Endothelial cell (in vitro differentiated cells): Measurements from ENCODE around the gene ATP6V0B. TPM values are rescaled to one million over a fixed set of nuclear protein-coding genes. Genes with fewer than 3 reads are reported as not detected.

Source experiments
- DNase-seq: peaks from one replicate; pipeline ENCODE4 v3.0.0; 2021; ENCODE audit warnings: low spot score
- H3K27ac Mint-ChIP-seq: one replicate; pipeline ENCODE4 v1.8.0; 2021; ENCODE audit warnings: mixed read lengths, inconsistent platforms; ENCODE audit not compliant: unreplicated experiment
- H3K27me3 Mint-ChIP-seq: one replicate; pipeline ENCODE4 v1.8.0; 2021; ENCODE audit warnings: mild to moderate bottlenecking, moderate library complexity, mixed read lengths, inconsistent platforms; ENCODE audit not compliant: unreplicated experiment
- H3K36me3 Mint-ChIP-seq: one replicate; pipeline ENCODE4 v1.8.0; 2021; ENCODE audit warnings: mild to moderate bottlenecking, low read depth, mixed read lengths, inconsistent platforms; ENCODE audit not compliant: unreplicated experiment
- H3K4me1 Mint-ChIP-seq: one replicate; pipeline ENCODE4 v1.8.0; 2021; ENCODE audit warnings: mild to moderate bottlenecking, mixed read lengths, inconsistent platforms; ENCODE audit not compliant: unreplicated experiment
- H3K4me3 Mint-ChIP-seq: one replicate; pipeline ENCODE4 v1.8.0; 2021; ENCODE audit warnings: mild to moderate bottlenecking, mixed read lengths, inconsistent platforms; ENCODE audit not compliant: unreplicated experiment
- H3K9me3 Mint-ChIP-seq: one replicate; pipeline ENCODE4 v1.8.0; 2021; ENCODE audit warnings: mixed read lengths, inconsistent platforms; ENCODE audit not compliant: unreplicated experiment
- total RNA-seq: library from RNA; stranded (reverse); fragmentation: NEBNext Ultra II Directional; extraction: Animal tissue kit (Norgen Biotek cat#: 25700); gene quantifications from one replicate; pipeline ENCODE4 v1.2.1, GENCODE V29; 2021; ENCODE audit not compliant: unreplicated experiment
- TF ChIP-seq, protein P1 (sequence below): fragments of 200-600 bp; sonication (generic); IDR thresholded peaks from one replicate; pipeline ENCODE4 v1.5.0; 2021; ENCODE audit warnings: antibody characterized with exemption; ENCODE audit not compliant: unreplicated experiment

ATP6V0B gene
- total RNA-seq, 1 donor from 2014 or later: 94.5 TPM

DNA sequence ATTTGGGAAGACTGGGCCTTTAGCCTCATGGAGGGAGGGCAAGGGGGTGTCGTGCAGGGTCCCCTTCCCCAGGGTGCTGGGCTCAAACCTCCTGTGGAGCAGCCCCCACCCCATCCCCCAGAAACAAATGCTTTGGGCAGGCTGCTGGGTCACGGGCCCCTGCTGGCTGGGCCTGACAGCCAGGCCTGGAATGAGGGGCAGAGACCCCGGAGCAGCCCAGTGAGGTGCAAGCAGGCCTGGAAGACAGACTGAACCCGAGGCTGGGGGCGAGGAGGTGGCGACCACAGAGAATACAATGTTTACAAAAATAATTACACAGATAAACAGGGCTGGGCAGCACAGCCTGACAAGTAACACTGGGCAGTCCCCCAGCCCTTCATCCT lies 22.0 kb downstream of the ATP6V0B start:
- TF ChIP-seq, protein P1, sequence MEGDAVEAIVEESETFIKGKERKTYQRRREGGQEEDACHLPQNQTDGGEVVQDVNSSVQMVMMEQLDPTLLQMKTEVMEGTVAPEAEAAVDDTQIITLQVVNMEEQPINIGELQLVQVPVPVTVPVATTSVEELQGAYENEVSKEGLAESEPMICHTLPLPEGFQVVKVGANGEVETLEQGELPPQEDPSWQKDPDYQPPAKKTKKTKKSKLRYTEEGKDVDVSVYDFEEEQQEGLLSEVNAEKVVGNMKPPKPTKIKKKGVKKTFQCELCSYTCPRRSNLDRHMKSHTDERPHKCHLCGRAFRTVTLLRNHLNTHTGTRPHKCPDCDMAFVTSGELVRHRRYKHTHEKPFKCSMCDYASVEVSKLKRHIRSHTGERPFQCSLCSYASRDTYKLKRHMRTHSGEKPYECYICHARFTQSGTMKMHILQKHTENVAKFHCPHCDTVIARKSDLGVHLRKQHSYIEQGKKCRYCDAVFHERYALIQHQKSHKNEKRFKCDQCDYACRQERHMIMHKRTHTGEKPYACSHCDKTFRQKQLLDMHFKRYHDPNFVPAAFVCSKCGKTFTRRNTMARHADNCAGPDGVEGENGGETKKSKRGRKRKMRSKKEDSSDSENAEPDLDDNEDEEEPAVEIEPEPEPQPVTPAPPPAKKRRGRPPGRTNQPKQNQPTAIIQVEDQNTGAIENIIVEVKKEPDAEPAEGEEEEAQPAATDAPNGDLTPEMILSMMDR: no peak
- Mint-ChIP-seq H3K9me3 (no peaks in the 10 kb centered on the region), H3K4me3 (no peak overlapping the region), H3K27ac (no peak overlapping the region), H3K36me3 (no peaks in the 10 kb centered on the region), H3K4me1 (peaks cover 13% of the 10 kb centered on the region), H3K27me3 (peaks cover 3% of the 10 kb centered on the region)
- no peak for DNase-seq

DNA sequence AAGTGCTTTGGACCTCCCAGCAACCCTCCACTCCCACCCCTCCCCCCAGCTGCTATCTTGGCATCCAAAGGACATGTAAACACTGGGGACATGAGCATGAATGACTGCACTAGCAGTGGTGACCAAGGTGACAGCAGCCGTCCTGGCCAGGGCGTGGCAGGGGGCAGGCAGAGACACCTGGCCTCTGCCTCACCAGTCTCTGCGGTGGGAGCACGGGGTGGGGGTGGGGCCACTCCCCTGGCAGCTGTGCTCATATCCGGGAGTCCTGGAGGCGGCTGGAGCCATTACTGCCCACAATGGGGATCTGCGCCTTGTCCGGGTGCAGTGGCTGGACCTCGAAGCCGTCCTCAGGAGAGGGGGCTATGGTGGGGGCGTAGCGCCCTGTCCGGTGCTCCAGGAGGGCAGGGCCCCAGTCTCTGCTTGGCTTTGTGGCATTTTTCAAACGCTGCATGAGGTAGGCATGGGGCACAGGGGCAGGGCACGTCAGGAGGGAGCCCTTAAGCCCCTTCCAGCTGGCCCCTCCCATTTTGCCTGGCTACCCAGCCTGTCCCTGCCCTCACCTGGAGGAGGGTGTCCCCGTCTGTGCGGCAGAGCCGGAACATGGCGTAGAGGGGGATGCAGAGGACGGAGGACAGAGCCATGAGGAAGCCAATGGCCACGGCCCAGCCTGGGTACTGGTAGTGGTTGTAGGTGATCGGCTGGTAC lies 22.7 kb downstream of the ATP6V0B start:
- Mint-ChIP-seq H3K27me3 (peaks cover 3% of the 10 kb centered on the region), H3K9me3 (no peaks in the 10 kb centered on the region), H3K27ac (no peak overlapping the region), H3K36me3 (no peaks in the 10 kb centered on the region), H3K4me1 (peaks cover 8% of the 10 kb centered on the region), H3K4me3 (no peak overlapping the region)
- TF ChIP-seq, protein P1: no peak
- DNase-seq: no peak

DNA sequence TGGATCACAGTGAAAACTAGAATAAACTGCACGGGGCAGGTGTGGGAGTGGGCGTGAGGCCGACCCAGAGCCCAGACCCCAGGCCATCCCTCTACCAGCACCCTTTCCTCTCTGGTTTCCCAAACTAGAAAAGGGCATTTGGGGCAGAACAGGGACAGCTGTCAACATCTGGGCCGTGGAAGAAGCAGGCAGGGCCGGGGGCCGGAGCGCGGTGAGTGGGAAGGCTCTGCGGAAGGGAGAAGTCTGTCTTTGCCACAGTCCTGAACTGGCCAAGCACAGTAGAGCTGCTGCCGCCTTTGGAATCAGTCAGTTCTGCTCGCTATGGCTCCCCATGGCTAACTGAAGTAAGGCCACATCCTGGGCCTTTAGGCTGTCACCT lies 23.2 kb downstream of the ATP6V0B start:
- DNase-seq: no peak
- H3K4me1 Mint-ChIP-seq: peaks cover 3% of the 10 kb centered on the region
- no peak overlapping the region for H3K27ac Mint-ChIP-seq
- H3K27me3 Mint-ChIP-seq: peaks cover 3% of the 10 kb centered on the region
- H3K36me3 Mint-ChIP-seq: no peaks in the 10 kb centered on the region
- no peak overlapping the region for H3K4me3 Mint-ChIP-seq
- TF ChIP-seq, protein P1: no peak
- H3K9me3 Mint-ChIP-seq: no peaks in the 10 kb centered on the region

DNA sequence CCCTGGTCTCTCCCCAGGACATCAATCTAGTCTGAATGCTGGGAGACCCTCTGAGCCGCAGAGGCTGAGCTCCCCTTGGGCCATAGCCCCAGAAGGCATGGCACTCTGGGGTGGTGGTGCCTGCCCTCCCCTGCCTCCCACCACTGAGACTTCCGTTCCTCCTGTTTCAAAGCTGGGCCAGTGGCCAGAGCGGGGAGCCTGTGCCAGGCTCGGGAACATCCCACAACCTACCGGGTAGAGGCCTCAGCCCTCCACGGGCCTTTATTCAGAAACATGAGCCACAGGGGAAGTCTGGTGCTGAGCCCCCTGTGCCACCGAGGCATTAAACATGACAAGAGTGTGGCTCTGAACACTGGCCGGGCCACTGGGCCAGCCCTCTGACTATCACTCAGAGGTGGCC lies 24.7 kb downstream of the ATP6V0B start:
- peaks cover 3% of the 10 kb centered on the region for H3K27me3 Mint-ChIP-seq
- no peaks in the 10 kb centered on the region for H3K4me1 Mint-ChIP-seq
- no peak overlapping the region for H3K27ac Mint-ChIP-seq
- no peaks in the 10 kb centered on the region for H3K36me3 Mint-ChIP-seq
- TF ChIP-seq, protein P1: no peak
- no peak for DNase-seq
- no peak overlapping the region for H3K4me3 Mint-ChIP-seq
- H3K9me3 Mint-ChIP-seq: no peaks in the 10 kb centered on the region

DNA sequence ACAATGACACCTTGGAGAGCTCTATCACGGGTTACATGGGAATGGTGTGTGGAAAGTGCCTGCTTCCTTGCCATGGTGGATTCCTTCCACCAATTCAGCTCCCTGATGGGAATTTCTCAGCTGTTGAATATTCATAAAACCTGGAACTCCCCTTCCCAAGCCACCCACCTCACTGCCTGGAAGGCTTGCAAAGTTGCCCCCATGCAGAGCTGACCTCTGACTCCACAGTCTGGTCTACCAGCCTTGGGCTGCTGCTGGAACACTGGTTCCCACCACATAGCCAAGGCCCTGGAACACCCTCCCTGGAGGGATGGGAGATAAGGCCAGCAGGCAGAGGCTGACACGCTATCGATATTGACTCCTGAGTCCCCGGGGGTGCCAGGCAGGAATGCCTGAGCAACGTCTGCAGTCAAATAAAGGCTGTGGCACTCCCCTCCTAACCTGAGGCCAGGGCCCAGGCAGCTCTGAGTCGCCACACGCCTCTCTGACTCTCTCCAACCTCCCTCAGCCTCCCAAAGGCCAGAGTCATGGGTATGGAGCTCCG lies 25.4 kb downstream of the ATP6V0B start:
- no peaks in the 10 kb centered on the region for H3K4me1 Mint-ChIP-seq
- no peaks in the 10 kb centered on the region for H3K36me3 Mint-ChIP-seq
- no peak overlapping the region for H3K27ac Mint-ChIP-seq
- H3K9me3 Mint-ChIP-seq: no peaks in the 10 kb centered on the region
- no peak overlapping the region for H3K4me3 Mint-ChIP-seq
- peaks cover 3% of the 10 kb centered on the region for H3K27me3 Mint-ChIP-seq
- no peak for DNase-seq
- TF ChIP-seq, protein P1: no peak
